Neural progenitor cell (in vitro differentiated cells): ENCODE data around the gene ZP4. TPM values are rescaled to one million over a fixed set of nuclear protein-coding genes. Genes with fewer than 3 reads are reported as not detected.

Source experiments
- DNase-seq: peaks from one replicate; pipeline ENCODE4 v3.0.0-alpha.2; 2016; ENCODE audit warnings: low spot score
- H2AFZ ChIP-seq: fragments of 200-600 bp; sonication (generic); replicated peaks from 2 replicates; pipeline ENCODE4 v1.6.1; 2016; ENCODE audit warnings: antibody characterized with exemption
- H3F3A ChIP-seq: fragments of 200-600 bp; sonication (generic); 2 replicates; pipeline ENCODE4 v1.6.1; 2016; ENCODE audit warnings: antibody characterized with exemption, low read depth
- H3K27ac ChIP-seq: fragments of 200-600 bp; sonication (generic); 2 replicates; pipeline ENCODE4 v1.5.1; 2016; ENCODE audit warnings: mild to moderate bottlenecking
- H3K27me3 ChIP-seq: fragments of 200-600 bp; sonication (generic); 2 replicates; pipeline ENCODE4 v1.6.1; 2016; ENCODE audit warnings: mild to moderate bottlenecking, moderate library complexity
- H3K36me3 ChIP-seq: fragments of 200-600 bp; sonication (generic); 2 replicates; pipeline ENCODE4 v1.5.1; 2016
- H3K4me1 ChIP-seq: fragments of 200-600 bp; sonication (generic); 2 replicates; pipeline ENCODE4 v1.6.1; 2016; ENCODE audit warnings: mixed run types
- H3K4me2 ChIP-seq: fragments of 200-600 bp; sonication (generic); 2 replicates; pipeline ENCODE4 v1.6.1; 2016
- H3K4me3 ChIP-seq: fragments of 200-600 bp; sonication (generic); 2 replicates; pipeline ENCODE4 v1.5.1; 2016
- H3K79me2 ChIP-seq: fragments of 200-600 bp; sonication (generic); 2 replicates; pipeline ENCODE4 v1.6.1; 2016; ENCODE audit warnings: low read depth
- H3K9ac ChIP-seq: fragments of 200-600 bp; sonication (generic); 2 replicates; pipeline ENCODE4 v1.6.1; 2016
- H3K9me3 ChIP-seq: fragments of 200-600 bp; sonication (generic); 2 replicates; pipeline ENCODE4 v1.5.1; 2016; ENCODE audit warnings: low read depth
- H4K20me1 ChIP-seq: fragments of 200-600 bp; sonication (generic); 2 replicates; pipeline ENCODE4 v1.6.1; 2016; ENCODE audit warnings: low read depth
- H3K27ac Mint-ChIP-seq: 3 replicates; pipeline ENCODE4 v1.8.0; 2021; ENCODE audit warnings: mixed read lengths
- H3K27me3 Mint-ChIP-seq: 2 replicates; pipeline ENCODE4 v1.8.0; 2022; ENCODE audit warnings: low read depth, mild to moderate bottlenecking, inconsistent platforms, moderate library complexity, mixed read lengths; ENCODE audit not compliant: insufficient read depth
- H3K36me3 Mint-ChIP-seq: 3 replicates; pipeline ENCODE4 v1.8.0; 2021; ENCODE audit warnings: mixed read lengths
- H3K4me1 Mint-ChIP-seq: 3 replicates; pipeline ENCODE4 v1.8.0; 2021; ENCODE audit warnings: mixed read lengths
- H3K4me3 Mint-ChIP-seq: 3 replicates; pipeline ENCODE4 v1.8.0; 2021; ENCODE audit warnings: mild to moderate bottlenecking, moderate library complexity, mixed read lengths
- H3K9me3 Mint-ChIP-seq: 3 replicates; pipeline ENCODE4 v1.8.0; 2020; ENCODE audit warnings: mixed read lengths
- EZH2 ChIP-seq: fragments of 200-600 bp; sonication (generic); IDR thresholded peaks from 2 replicates; pipeline ENCODE4 v1.6.1; 2017; ENCODE audit warnings: antibody characterized with exemption, mild to moderate bottlenecking, moderate library complexity
- EZH2phosphoT487 ChIP-seq: fragments of 200-600 bp; sonication (generic); IDR thresholded peaks from 2 replicates; pipeline ENCODE4 v1.6.1; 2017; ENCODE audit warnings: antibody characterized with exemption
- total RNA-seq: library from RNA; depleted of rRNA; stranded (reverse); fragments of >200 nt; gene quantifications from 2 replicates; pipeline ENCODE4 v1.2.3, GENCODE V29; 2015; ENCODE audit warnings: low replicate concordance
- TF ChIP-seq, protein P1 (sequence below): fragments of 200-600 bp; sonication (generic); IDR thresholded peaks from 2 replicates; pipeline ENCODE4 v1.5.1; 2017; ENCODE audit warnings: antibody characterized with exemption, mild to moderate bottlenecking

Gene ZP4
- total RNA-seq, 1 donor from 2014 or later, result not detected

DNA sequence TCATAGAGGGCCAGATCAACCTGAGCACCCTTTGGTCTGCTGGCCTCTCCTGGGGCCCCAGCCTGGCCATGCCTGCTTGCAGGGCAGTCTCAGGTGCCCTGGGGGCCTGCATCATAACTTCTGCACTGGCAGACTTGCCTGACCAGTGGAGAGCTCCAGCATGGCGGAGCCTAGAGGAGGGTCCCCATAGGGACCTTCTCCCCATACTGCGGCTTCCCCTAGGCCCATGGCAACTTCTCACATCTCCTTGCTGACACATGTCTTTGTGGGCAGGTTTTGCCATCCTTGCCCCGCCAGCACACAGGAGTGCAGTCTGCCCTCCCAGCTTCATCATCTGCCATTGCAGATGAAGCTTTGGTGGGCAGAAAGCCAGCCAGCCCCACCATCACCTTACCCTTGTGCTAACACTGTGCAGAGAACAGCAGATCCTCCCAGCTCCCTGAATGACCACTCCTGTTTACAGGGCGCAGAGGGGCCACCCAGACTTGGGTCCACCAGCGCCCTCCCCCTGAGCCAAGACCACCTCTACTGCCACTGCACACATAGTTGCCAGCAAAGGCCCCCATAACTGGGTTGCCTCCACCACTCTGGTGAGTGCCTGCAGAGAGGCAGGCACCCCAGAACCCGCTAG lies 51.7 kb downstream of the ZP4 start:
- H3F3A ChIP-seq, result no peaks in the 10 kb centered on the region
- H3K4me1 ChIP-seq, result no peaks in the 10 kb centered on the region
- no peak overlapping the region for H3K27ac ChIP-seq
- H3K9me3 ChIP-seq, result no peaks in the 10 kb centered on the region
- no peaks in the 10 kb centered on the region for H4K20me1 ChIP-seq
- H3K79me2 ChIP-seq, result no peaks in the 10 kb centered on the region
- Mint-ChIP-seq H3K27me3 (peaks cover 4% of the 10 kb centered on the region), H3K36me3 (no peaks in the 10 kb centered on the region), H3K27ac (no peak overlapping the region), H3K4me1 (peaks cover 6% of the 10 kb centered on the region), H3K9me3 (peaks cover 5% of the 10 kb centered on the region), H3K4me3 (no peak overlapping the region)
- no peaks in the 10 kb centered on the region for H3K36me3 ChIP-seq
- H3K4me3 ChIP-seq, result no peak overlapping the region
- TF ChIP-seq EZH2 (no peak), EZH2phosphoT487 (no peak)
- TF ChIP-seq, protein P1, sequence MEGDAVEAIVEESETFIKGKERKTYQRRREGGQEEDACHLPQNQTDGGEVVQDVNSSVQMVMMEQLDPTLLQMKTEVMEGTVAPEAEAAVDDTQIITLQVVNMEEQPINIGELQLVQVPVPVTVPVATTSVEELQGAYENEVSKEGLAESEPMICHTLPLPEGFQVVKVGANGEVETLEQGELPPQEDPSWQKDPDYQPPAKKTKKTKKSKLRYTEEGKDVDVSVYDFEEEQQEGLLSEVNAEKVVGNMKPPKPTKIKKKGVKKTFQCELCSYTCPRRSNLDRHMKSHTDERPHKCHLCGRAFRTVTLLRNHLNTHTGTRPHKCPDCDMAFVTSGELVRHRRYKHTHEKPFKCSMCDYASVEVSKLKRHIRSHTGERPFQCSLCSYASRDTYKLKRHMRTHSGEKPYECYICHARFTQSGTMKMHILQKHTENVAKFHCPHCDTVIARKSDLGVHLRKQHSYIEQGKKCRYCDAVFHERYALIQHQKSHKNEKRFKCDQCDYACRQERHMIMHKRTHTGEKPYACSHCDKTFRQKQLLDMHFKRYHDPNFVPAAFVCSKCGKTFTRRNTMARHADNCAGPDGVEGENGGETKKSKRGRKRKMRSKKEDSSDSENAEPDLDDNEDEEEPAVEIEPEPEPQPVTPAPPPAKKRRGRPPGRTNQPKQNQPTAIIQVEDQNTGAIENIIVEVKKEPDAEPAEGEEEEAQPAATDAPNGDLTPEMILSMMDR, result no peak
- no peak overlapping the region for H2AFZ ChIP-seq
- H3K27me3 ChIP-seq, result no peaks in the 10 kb centered on the region
- H3K4me2 ChIP-seq, result no peak overlapping the region
- H3K9ac ChIP-seq, result no peak overlapping the region
- no peak for DNase-seq

DNA sequence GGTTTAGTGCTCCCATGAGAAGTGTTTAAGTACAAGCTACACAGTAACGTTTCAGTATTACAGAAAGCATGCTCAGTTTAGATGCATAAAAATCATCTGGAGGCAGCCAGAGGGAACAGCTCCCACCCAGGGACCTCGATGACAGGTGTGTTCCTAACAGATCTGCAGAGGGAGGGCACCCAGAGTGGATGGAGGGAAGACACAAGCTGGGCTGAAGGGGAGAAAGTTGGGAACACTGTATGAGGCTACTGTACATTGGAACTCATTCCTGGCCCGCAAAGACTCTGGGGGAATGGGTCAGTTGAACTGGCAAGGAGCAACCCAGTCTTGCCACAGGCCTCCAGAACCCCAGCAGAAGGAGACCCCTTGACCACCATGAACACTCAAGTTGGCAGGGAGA lies 52.4 kb downstream of the ZP4 start:
- H3K4me1 ChIP-seq, result no peaks in the 10 kb centered on the region
- H3K36me3 Mint-ChIP-seq, result no peaks in the 10 kb centered on the region
- no peak overlapping the region for H3K9ac ChIP-seq
- no peaks in the 10 kb centered on the region for H3K79me2 ChIP-seq
- DNase-seq, result no peak
- TF ChIP-seq, protein P1, result no peak
- TF ChIP-seq EZH2phosphoT487 (no peak), EZH2 (no peak)
- no peaks in the 10 kb centered on the region for H3K9me3 ChIP-seq
- H3K27ac Mint-ChIP-seq, result no peak overlapping the region
- H3K27ac ChIP-seq, result no peak overlapping the region
- peaks cover 11% of the 10 kb centered on the region for H3K4me1 Mint-ChIP-seq
- no peak overlapping the region for H3K4me3 Mint-ChIP-seq
- H3K36me3 ChIP-seq, result no peaks in the 10 kb centered on the region
- no peaks in the 10 kb centered on the region for H3K27me3 ChIP-seq
- no peak overlapping the region for H2AFZ ChIP-seq
- peaks cover 5% of the 10 kb centered on the region for H3K9me3 Mint-ChIP-seq
- H3K27me3 Mint-ChIP-seq, result peaks cover 4% of the 10 kb centered on the region
- H3K4me2 ChIP-seq, result no peak overlapping the region
- no peak overlapping the region for H3K4me3 ChIP-seq
- no peaks in the 10 kb centered on the region for H3F3A ChIP-seq
- H4K20me1 ChIP-seq, result no peaks in the 10 kb centered on the region

DNA sequence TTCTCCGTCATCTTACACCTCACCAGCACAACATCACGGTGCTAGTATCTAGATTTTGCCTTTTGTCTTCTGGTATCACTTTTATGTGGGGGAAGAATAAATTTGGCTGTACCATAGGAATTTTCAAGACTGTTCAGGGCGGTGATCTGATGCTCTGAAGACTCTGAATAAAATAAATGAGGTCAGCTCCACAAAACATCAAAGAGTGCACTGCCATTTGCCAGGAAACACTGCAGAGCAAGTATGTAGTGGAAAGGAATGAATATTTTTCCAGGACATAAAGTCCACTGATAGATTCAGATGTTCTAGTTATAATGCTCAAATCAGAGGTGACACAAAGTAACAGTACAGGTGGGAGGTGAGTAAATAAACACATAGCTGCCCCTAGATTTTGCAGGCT lies 56.3 kb downstream of the ZP4 start:
- Histone ChIP-seq H3K4me1 (no peaks in the 10 kb centered on the region), H3K9ac (no peak overlapping the region), H3K79me2 (no peaks in the 10 kb centered on the region), H3K9me3 (no peaks in the 10 kb centered on the region), H3K36me3 (no peaks in the 10 kb centered on the region), H3K27ac (no peak overlapping the region), H3K4me3 (no peak overlapping the region), H2AFZ (no peak overlapping the region), H4K20me1 (no peaks in the 10 kb centered on the region), H3K27me3 (no peaks in the 10 kb centered on the region), H3F3A (no peaks in the 10 kb centered on the region), H3K4me2 (no peak overlapping the region)
- H3K9me3 Mint-ChIP-seq, result no peaks in the 10 kb centered on the region
- no peak for DNase-seq
- peaks cover 4% of the 10 kb centered on the region for H3K27me3 Mint-ChIP-seq
- no peak overlapping the region for H3K4me3 Mint-ChIP-seq
- H3K4me1 Mint-ChIP-seq, result peaks cover 19% of the 10 kb centered on the region
- H3K27ac Mint-ChIP-seq, result no peak overlapping the region
- TF ChIP-seq, protein P1, result no peak
- TF ChIP-seq EZH2 (no peak), EZH2phosphoT487 (no peak)
- H3K36me3 Mint-ChIP-seq, result no peaks in the 10 kb centered on the region
